H1 (cell line): ENCODE measurements around the gene ACTL8. TPM values are rescaled to one million over a fixed set of nuclear protein-coding genes. Genes with fewer than 3 reads are reported as not detected.

Experiments
- CTCF ChIA-PET: fragments of 300-600 bp; sonication (Branson Sonifier 250); formaldehyde crosslinking; loops from one replicate; lab custom pipeline; 2021; ENCODE audit not compliant: partially characterized antibody; lab: Charles Lee
- POLR2A ChIA-PET: fragments of 300-600 bp; sonication (Branson Sonifier 250); formaldehyde crosslinking; loops from one replicate; lab custom pipeline; 2021; ENCODE audit warnings: inconsistent platforms; ENCODE audit not compliant: partially characterized antibody; lab: Charles Lee
- DNase-seq, 2 experiments: peaks; one replicate each; pipeline versions ENCODE4 v3.0.0 to v3.0.0-alpha.2; 2010 to 2022; ENCODE audit warnings: low spot score in 2 of 2, low read depth in 1 of 2, mixed read lengths in 1 of 2
- FAIRE-seq: peaks from 2 replicates; lab custom pipeline; 2011; peaks lifted over from hg19 to GRCh38; lab: Jason Lieb, UNC
- H2AFZ ChIP-seq: 2 replicates; pipeline ENCODE4 v1.8.1; 2012; ENCODE audit warnings: low read length, inconsistent platforms
- H2AK5ac ChIP-seq: 2 replicates; pipeline ENCODE4 v1.6.1; 2013; ENCODE audit warnings: low read depth, low read length
- H2BK120ac ChIP-seq: replicated peaks from 2 replicates; pipeline ENCODE3; 2013; ENCODE audit warnings: low read depth, low read length, inconsistent platforms
- H2BK12ac ChIP-seq: 2 replicates; pipeline ENCODE4 v1.6.1; 2013; ENCODE audit warnings: low read depth, low read length
- H2BK15ac ChIP-seq: 2 replicates; pipeline ENCODE4 v1.6.1; 2013; ENCODE audit warnings: low read length
- H2BK20ac ChIP-seq: 2 replicates; pipeline ENCODE4 v1.6.1; 2013; ENCODE audit warnings: low read length
- H2BK5ac ChIP-seq: 2 replicates; pipeline ENCODE4 v1.6.1; 2013; ENCODE audit warnings: low read depth, low read length
- H3K14ac ChIP-seq: 2 replicates; pipeline ENCODE4 v1.6.1; 2013; ENCODE audit warnings: inconsistent platforms; ENCODE audit not compliant: insufficient read length
- H3K18ac ChIP-seq: 2 replicates; pipeline ENCODE4 v1.6.1; 2013; ENCODE audit warnings: low read length; ENCODE audit errors: extremely low read depth
- H3K23ac ChIP-seq: 2 replicates; pipeline ENCODE4 v1.6.1; 2013; ENCODE audit warnings: inconsistent platforms; ENCODE audit not compliant: insufficient read length
- H3K23me2 ChIP-seq: 2 replicates; pipeline ENCODE4 v1.6.1; 2013; ENCODE audit warnings: low read depth, low read length
- H3K27ac ChIP-seq: 2 replicates; pipeline ENCODE4 v1.6.1; 2011; ENCODE audit warnings: low read depth, low read length, inconsistent platforms
- H3K27me3 ChIP-seq, 4 experiments: replicated peaks in 1 of 4; 1 replicate in 1 of 4; 2 replicates in 3 of 4; pipeline versions ENCODE4 v1.6.1 to v1.8.1; 2011 to 2013; ENCODE audit warnings: low read length in 3 of 4, mild to moderate bottlenecking in 3 of 4, inconsistent platforms in 2 of 4, mixed read lengths in 2 of 4, moderate library complexity in 1 of 4; ENCODE audit not compliant: control insufficient read depth in 3 of 4, insufficient read depth in 3 of 4; ENCODE audit errors: extremely low read depth in 1 of 4
- H3K36me3 ChIP-seq, 4 experiments: 2 replicates each; pipeline versions ENCODE4 v1.6.1 to v1.8.1; 2011 to 2013; ENCODE audit warnings: mild to moderate bottlenecking in 4 of 4, low read length in 3 of 4, moderate library complexity in 2 of 4, control low read depth in 1 of 4, inconsistent platforms in 1 of 4; ENCODE audit not compliant: insufficient read depth in 4 of 4, control insufficient read depth in 2 of 4
- H3K4ac ChIP-seq: replicated peaks from 2 replicates; pipeline ENCODE3; 2013; ENCODE audit warnings: low read length, low read depth, mixed read lengths, inconsistent platforms; ENCODE audit not compliant: insufficient read length
- H3K4me1 ChIP-seq, 4 experiments: replicated peaks in 1 of 4; 1 replicate in 1 of 4; 2 replicates in 3 of 4; pipeline versions ENCODE4 v1.6.1 to v1.8.1; 2011 to 2013; ENCODE audit warnings: low read length in 3 of 4, inconsistent platforms in 2 of 4, mixed read lengths in 1 of 4; ENCODE audit not compliant: insufficient read depth in 4 of 4, control insufficient read depth in 3 of 4
- H3K4me2 ChIP-seq, 2 experiments: 2 replicates each; pipeline versions ENCODE4 v1.6.1 to v1.8.1; 2011 to 2013; ENCODE audit warnings: low read depth in 2 of 2, low read length in 2 of 2, control low read depth in 1 of 2, inconsistent platforms in 1 of 2, mild to moderate bottlenecking in 1 of 2; ENCODE audit not compliant: insufficient read depth in 1 of 2
- H3K4me3 ChIP-seq, 4 experiments: fragments of 200-600, 300-600 bp in 1 of 4; sonication (generic), shearing (Covaris generic), sonication (Bioruptor Twin) in 1 of 4; 2 replicates each; pipeline versions ENCODE4 v1.5.1 to v1.8.1; 2011 to 2016; ENCODE audit warnings: low read length in 4 of 4, low read depth in 3 of 4, control low read depth in 2 of 4, inconsistent platforms in 2 of 4, mild to moderate bottlenecking in 2 of 4, mixed read lengths in 1 of 4, moderate library complexity in 1 of 4; ENCODE audit not compliant: insufficient read depth in 2 of 4; ENCODE audit errors: extremely low read depth in 1 of 4
- H3K56ac ChIP-seq: replicated peaks from 2 replicates; pipeline ENCODE3; 2013; ENCODE audit warnings: low read depth, mild to moderate bottlenecking, mixed read lengths, low read length, inconsistent platforms; ENCODE audit not compliant: insufficient read length
- H3K79me1 ChIP-seq: 2 replicates; pipeline ENCODE4 v1.6.1; 2013; ENCODE audit warnings: low read depth, low read length, control low read depth
- H3K79me2 ChIP-seq, 2 experiments: 2 replicates each; pipeline versions ENCODE4 v1.6.1 to v1.8.1; 2012 to 2013; ENCODE audit warnings: low read length in 2 of 2, mild to moderate bottlenecking in 2 of 2, inconsistent platforms in 1 of 2; ENCODE audit not compliant: insufficient read depth in 2 of 2, control insufficient read depth in 1 of 2
- H3K9ac ChIP-seq, 4 experiments: replicated peaks in 1 of 4; 1 replicate in 1 of 4; 2 replicates in 3 of 4; pipeline versions ENCODE4 v1.6.1 to v1.8.1; 2011 to 2013; ENCODE audit warnings: low read depth in 3 of 4, low read length in 3 of 4, control low read depth in 2 of 4, mild to moderate bottlenecking in 2 of 4, moderate library complexity in 2 of 4, inconsistent platforms in 1 of 4; ENCODE audit errors: extremely low read depth in 1 of 4
- H3K9me3 ChIP-seq, 2 experiments: 2 replicates each; pipeline versions ENCODE4 v1.6.1 to v1.8.1; 2012 to 2013; ENCODE audit warnings: mild to moderate bottlenecking in 2 of 2, moderate library complexity in 2 of 2, control low read depth in 1 of 2, inconsistent platforms in 1 of 2, low read depth in 1 of 2, low read length in 1 of 2, mixed read lengths in 1 of 2; ENCODE audit not compliant: insufficient read depth in 2 of 2
- H4K20me1 ChIP-seq, 2 experiments: replicated peaks in 1 of 2; 2 replicates each; pipeline versions ENCODE3 to v1.8.1; 2011 to 2013; ENCODE audit warnings: inconsistent platforms in 2 of 2, low read length in 2 of 2, mild to moderate bottlenecking in 1 of 2; ENCODE audit not compliant: insufficient read depth in 2 of 2, control insufficient read depth in 1 of 2
- H4K5ac ChIP-seq: 2 replicates; pipeline ENCODE4 v1.6.1; 2013; ENCODE audit warnings: low read length, low read depth, mixed read lengths, inconsistent platforms; ENCODE audit not compliant: insufficient read length
- H4K8ac ChIP-seq: 2 replicates; pipeline ENCODE4 v1.8.0; 2013; ENCODE audit warnings: mild to moderate bottlenecking, moderate library complexity, low read length, inconsistent platforms; ENCODE audit not compliant: insufficient read depth; ENCODE audit errors: extremely low read depth
- H4K91ac ChIP-seq: replicated peaks from 2 replicates; pipeline ENCODE3; 2013; ENCODE audit warnings: low read length, mixed read lengths, inconsistent platforms; ENCODE audit not compliant: insufficient read length
- CREB1 ChIP-seq: IDR thresholded peaks from 2 replicates; pipeline ENCODE4 v1.6.1; 2012; ENCODE audit warnings: inconsistent platforms
- CTCF ChIP-seq, 3 experiments: IDR thresholded peaks; 1 replicate in 2 of 3; 2 replicates in 1 of 3; pipeline versions ENCODE4 v1.5.1 to v1.6.1; 2011; ENCODE audit warnings: low read length in 3 of 3, mild to moderate bottlenecking in 3 of 3, inconsistent platforms in 2 of 3, low read depth in 1 of 3, moderate library complexity in 1 of 3; ENCODE audit not compliant: insufficient read depth in 1 of 3; ENCODE audit errors: control extremely low read depth in 1 of 3
- MAFK ChIP-seq: IDR thresholded peaks from 2 replicates; pipeline ENCODE4 v1.6.1; 2012; ENCODE audit warnings: low read depth, mild to moderate bottlenecking, improper control_type of control experiment, low read length
- SUZ12 ChIP-seq: fragments of 200-600 bp; sonication (generic); IDR thresholded peaks from 2 replicates; pipeline ENCODE4 v1.6.1; 2012; ENCODE audit warnings: mild to moderate bottlenecking, inconsistent platforms, low read length, moderate library complexity, mixed read lengths
- USF2 ChIP-seq: IDR thresholded peaks from 2 replicates; pipeline ENCODE4 v1.6.1; 2011; ENCODE audit warnings: low read length, improper control_type of control experiment
- WGBS, 2 experiments: shearing (Covaris generic) in 1 of 2; methylation state at CpG; one replicate each; pipeline versions ENCODE4 v1.1.6 to v1.1.7; 2013 to 2015; ENCODE audit warnings: low lambda C conversion rate in 2 of 2, mixed read lengths in 2 of 2, inconsistent platforms in 1 of 2, low coverage in 1 of 2, missing lambda C conversion rate in 1 of 2; ENCODE audit not compliant: insufficient replicate concordance in 2 of 2, insufficient coverage in 1 of 2, insufficient read length in 1 of 2; ENCODE audit errors: extremely low coverage in 1 of 2, missing lambda C conversion rate in 1 of 2; 5-methylcytosine and 5-hydroxymethylcytosine counted together
- polyA plus RNA-seq, 7 experiments: library from polyadenylated mRNA; depleted of rRNA in 3 of 7; stranded (reverse) in 5 of 7; unstranded in 2 of 7; fragments of >200 nt in 5 of 7; fragments of 200-250 nt in 2 of 7; gene quantifications; 1 replicate in 5 of 7; 2 replicates in 1 of 7; 4 replicates in 1 of 7; pipeline versions ENCODE4 v1.2.1 to v1.2.3, GENCODE V29; 2011 to 2013; ENCODE audit warnings: missing spikeins in 2 of 7, mixed read lengths in 2 of 7
- total RNA-seq: library from RNA; stranded (reverse); fragmentation: NEBNext Ultra II Directional; extraction: Animal tissue kit (Norgen Biotek cat#: 25700); gene quantifications from 2 replicates; pipeline ENCODE4 v1.2.1, GENCODE V29; 2021

ACTL8 gene
- total and polyA plus RNA-seq, 2 of the 8 experiments (the other 6 are each of a cell fraction or from before 2014, with no cell fraction given), result 0.33 to 0.47 TPM

- POLR2A ChIA-PET, result no interaction called here
- FAIRE-seq, result no peak
These were observed 98.3 kb downstream of the ACTL8 start for GRCh38 chr1:17853241-17853935.

More at GRCh38 chr1:17853241-17853935, 98.3 kb downstream of the ACTL8 start:
- TF ChIP-seq MAFK, result no peak
- TF ChIP-seq CTCF (IDR thresholded peaks at IDR 0.05; ENCODE audit: control extremely low read depth in 1 of 3, insufficient read depth in 1 of 3, low read depth in 1 of 3, low read length in 3 of 3), result 0 out of 4 replicates have a peak, but pooled peaks of 1 of the 3 experiments have one; percentile 5
- TF ChIP-seq SUZ12, result no peak
- TF ChIP-seq CREB1, result no peak
- TF ChIP-seq USF2, result no peak
- H2BK5ac ChIP-seq, result no peak overlapping the region
- no peak for DNase-seq
- H3K4me3 ChIP-seq, result no peak overlapping the region
- CTCF ChIA-PET, result interaction anchor here (0.6 to 2.7 kb wide), 8 partner anchors 8 to 617 kb away, joined by 3 to 8 read pairs (median 4); no protein-coding TSS in a partner anchor
- H4K91ac ChIP-seq, result no peak overlapping the region
- H3K4ac ChIP-seq, result no peak overlapping the region
- no peak overlapping the region for H3K23ac ChIP-seq
- no peak overlapping the region for H3K27ac ChIP-seq
- H2BK12ac ChIP-seq, result no peak overlapping the region
- no peaks in the 10 kb centered on the region for H3K9me3 ChIP-seq
- H2AK5ac ChIP-seq, result no peak overlapping the region
- H3K9ac ChIP-seq, result no peak overlapping the region
- no peak overlapping the region for H3K4me2 ChIP-seq
- no peaks in the 10 kb centered on the region for H4K20me1 ChIP-seq
- no peaks in the 10 kb centered on the region for H3K36me3 ChIP-seq
- no peaks in the 10 kb centered on the region for H3K79me1 ChIP-seq
- H2BK20ac ChIP-seq, result no peak overlapping the region
- peak overlapping the region; percentile 75; the same call in 1 of the 2 replicates for H4K8ac ChIP-seq
- no peak overlapping the region for H3K14ac ChIP-seq
- H3K79me2 ChIP-seq, result no peaks in the 10 kb centered on the region
- H3K23me2 ChIP-seq, result no peaks in the 10 kb centered on the region
- WGBS, 2 experiments, result 89% methylated on average over 11 of the region's 11 CpGs; no CpG with 5 or more reads in 1 of the 2 experiments
- H4K5ac ChIP-seq, result no peak overlapping the region
- H3K56ac ChIP-seq, result no peak overlapping the region
- no peak overlapping the region for H2BK120ac ChIP-seq
- H3K27me3 ChIP-seq, result peaks cover 0 to 2% (median 0%) of the 10 kb centered on the region in 4 experiments; a peak in 1 of 7 replicates
- H2BK15ac ChIP-seq, result no peak overlapping the region
- H3K4me1 ChIP-seq, result no peaks in the 10 kb centered on the region
- H3K18ac ChIP-seq, result no peak overlapping the region; the same call in 1 of the 2 replicates
- H2AFZ ChIP-seq, result no peak overlapping the region
